Astrocyte of the spinal cord (primary cell): Measurements from ENCODE around the gene RBM44.
A peak's percentile ranks its signal among the peaks of the same experiment; 100 is the strongest.

Experiments
- DNase-seq: peaks from one replicate; pipeline ENCODE4 v3.0.0; 2011; ENCODE audit warnings: low read depth, low spot score
- H3K4me3 ChIP-seq: 2 replicates; pipeline ENCODE4 v1.5.1; 2011; ENCODE audit warnings: low read depth, mild to moderate bottlenecking, low read length, moderate library complexity
- CTCF ChIP-seq: IDR thresholded peaks from 2 replicates; pipeline ENCODE4 v1.5.1; 2012; ENCODE audit warnings: low read depth, mild to moderate bottlenecking, low read length, inconsistent platforms
- in situ Hi-C: cut with HindIII; loops from 2 replicates; pipeline ENCODE4 v1.10.0; 2017; ENCODE audit warnings: low sequenced_read_pairs

Gene RBM44

DNA sequence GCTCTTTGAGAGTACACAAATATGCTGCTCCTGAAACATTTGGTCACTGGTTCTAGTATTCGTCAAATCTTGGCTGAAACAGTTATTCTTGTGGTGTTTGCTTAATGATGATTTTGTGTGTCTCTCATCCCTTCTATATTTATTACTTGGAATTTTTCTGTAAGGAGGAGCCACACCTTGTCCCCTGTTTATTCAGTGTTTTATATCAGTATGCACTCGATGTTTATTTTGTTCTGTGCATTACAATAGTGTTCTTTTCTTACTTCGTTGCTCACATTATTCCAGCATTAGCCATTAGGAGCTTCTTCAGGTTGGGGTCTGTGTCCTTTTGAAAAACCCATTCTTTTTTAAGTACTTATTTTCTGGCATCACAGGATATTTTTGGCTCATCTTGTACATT is 55.7 kb downstream of the RBM44 start:
- in situ Hi-C loops, result no loop called here
- no peak for DNase-seq
- TF ChIP-seq CTCF, result no peak
- H3K4me3 ChIP-seq, result no peak overlapping the region

- in situ Hi-C loops, result no loop called here
- no peak overlapping the region for H3K4me3 ChIP-seq
- no peak for TF ChIP-seq CTCF
- DNase-seq, result no peak
These were observed 59.2 kb downstream of the RBM44 start for GRCh38 chr2:237857791-237858190.

DNA sequence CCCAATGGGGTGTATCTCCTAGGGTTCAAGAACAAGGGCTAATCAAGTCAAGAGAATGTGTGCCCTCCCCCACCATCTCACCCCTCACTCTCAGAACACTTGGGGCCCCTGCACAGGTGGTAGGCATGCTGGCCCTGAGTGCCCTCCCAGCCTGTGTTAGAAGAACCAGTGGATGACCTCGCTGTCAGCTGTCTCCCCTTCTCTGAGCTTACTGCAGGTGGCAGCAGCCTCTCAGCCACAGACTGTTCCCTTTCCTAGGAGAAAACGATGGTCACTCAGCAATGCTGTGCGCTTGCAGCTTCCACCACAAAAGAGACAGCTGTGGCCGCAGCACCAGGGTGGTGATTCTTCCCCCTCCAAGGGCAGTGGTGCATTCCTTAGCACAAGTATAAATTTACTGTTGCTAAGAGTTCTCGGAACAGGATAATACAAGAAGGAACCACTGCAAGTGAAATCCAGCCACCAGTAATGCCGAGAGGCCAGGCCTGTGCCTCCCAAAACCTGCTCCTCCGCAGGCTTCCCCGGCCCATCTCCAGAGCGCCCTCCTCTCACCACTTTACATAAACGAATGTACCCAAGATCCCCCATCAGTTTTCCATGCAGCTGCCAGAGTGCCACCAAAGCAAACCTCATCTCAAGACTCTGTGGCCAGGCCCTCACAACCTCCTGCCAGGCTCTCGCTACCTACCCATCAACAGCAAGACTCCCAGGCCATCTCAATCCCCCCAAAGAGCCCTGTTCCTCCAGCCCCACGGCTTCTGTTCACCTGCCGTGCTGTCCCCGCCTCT is 59.9 kb downstream of the RBM44 start:
- peak; percentile 92 for TF ChIP-seq CTCF
- no peak overlapping the region for H3K4me3 ChIP-seq
- DNase-seq, result peak; percentile 89
- in situ Hi-C loops, result no loop called here

- H3K4me3 ChIP-seq, result peak overlapping the region; percentile 39
- in situ Hi-C loops, result no loop called here
- no peak for DNase-seq
- no peak for TF ChIP-seq CTCF
These were observed 60.5 kb downstream of the RBM44 start for GRCh38 chr2:237859082-237859433.

DNA sequence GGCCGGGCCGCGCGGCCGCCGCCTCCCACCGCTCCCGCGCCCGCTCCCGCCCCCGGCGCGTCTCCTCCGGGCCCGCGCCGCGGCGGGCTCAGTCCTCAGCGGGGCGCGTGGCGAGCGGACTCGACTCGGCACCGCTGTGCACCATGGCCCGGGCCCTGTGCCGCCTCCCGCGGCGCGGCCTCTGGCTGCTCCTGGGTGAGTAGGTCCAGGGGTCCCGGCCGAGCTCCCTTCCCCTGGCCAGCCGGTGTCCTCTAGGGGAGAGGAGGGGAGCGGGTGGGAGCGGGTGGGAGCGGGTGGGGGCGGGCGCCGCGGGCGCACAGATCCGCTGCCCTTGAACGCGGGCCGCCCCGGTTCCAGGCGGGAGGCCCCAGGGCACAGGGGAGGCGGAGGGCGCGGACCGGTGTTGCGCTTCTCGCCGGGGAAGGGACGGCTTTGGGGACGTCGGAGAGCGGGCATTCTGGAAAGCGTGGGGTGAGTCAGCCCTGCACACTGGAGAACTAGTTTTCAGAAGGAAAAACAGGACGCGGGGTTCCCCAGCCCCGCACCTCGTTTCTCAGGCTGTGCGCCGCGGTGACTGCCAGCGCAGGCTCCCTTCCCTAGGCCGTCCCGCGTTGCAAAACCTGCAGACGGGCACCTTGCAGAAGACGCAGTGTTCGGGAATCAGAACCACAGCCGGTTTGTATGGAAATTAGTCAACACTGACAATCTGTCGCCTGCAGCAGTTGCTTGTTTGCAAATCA is 61.1 kb downstream of the RBM44 start, which contains the start of gene RAMP1:
RAMP1 (plus strand) TSS at position 91 of the 740 bp plus-strand sequence; CDS start at position 144, 53 bp downstream.
- DNase-seq, result no peak
- H3K4me3 ChIP-seq, result peak within 1 kb of the TSS; percentile 39
- TF ChIP-seq CTCF, result no peak
- in situ Hi-C loops, result no loop called here

- TF ChIP-seq CTCF, result no peak
- no peak for DNase-seq
- in situ Hi-C loops, result no loop called here
- peak overlapping the region; percentile 39 for H3K4me3 ChIP-seq
These were observed 61.8 kb downstream of the RBM44 start for GRCh38 chr2:237860273-237860935.
